Dendritic cell treated with granulocyte-macrophage colony-stimulating factor and Interleukin-4, amounts not matched to agents 40 ng/mL and 50 ng/mL, for 4 days (primary cell): ENCODE measurements around the gene HORMAD2.
"Not testable (repeated sequence)": the region's sequence is repeated elsewhere in the genome, so short reads cannot be mapped to it uniquely, and the experiment has no call there.

Experiments used
- H3K27ac Mint-ChIP-seq: one replicate; pipeline ENCODE4 v1.8.0; 2022; ENCODE audit warnings: mild to moderate bottlenecking, mixed read lengths
- H3K27me3 Mint-ChIP-seq: one replicate; pipeline ENCODE4 v1.8.0; 2022; ENCODE audit warnings: mild to moderate bottlenecking, mixed read lengths
- H3K36me3 Mint-ChIP-seq: one replicate; pipeline ENCODE4 v1.8.0; 2022; ENCODE audit warnings: low read depth, mixed read lengths
- H3K4me1 Mint-ChIP-seq: one replicate; pipeline ENCODE4 v1.8.0; 2022; ENCODE audit warnings: low read depth, mixed read lengths
- H3K4me3 Mint-ChIP-seq: one replicate; pipeline ENCODE4 v1.8.0; 2022; ENCODE audit warnings: mild to moderate bottlenecking, moderate library complexity, mixed read lengths
- H3K9me3 Mint-ChIP-seq: one replicate; pipeline ENCODE4 v1.8.0; 2022; ENCODE audit warnings: mixed read lengths
- intact Hi-C: fragments of 100-400 bp; cut with micrococcal nuclease; formaldehyde crosslinking; loops from one replicate; pipeline ENCODE4 v1.15.0; 2022

The HORMAD2 gene

GRCh38 chr22:30045494-30045887 is 34.8 kb upstream of the HORMAD2 start:
- Mint-ChIP-seq H3K4me1 (peaks cover 11% of the 10 kb centered on the region), H3K27ac (no peak overlapping the region), H3K27me3 (no peaks in the 10 kb centered on the region), H3K9me3 (no peaks in the 10 kb centered on the region), H3K36me3 (no peaks in the 10 kb centered on the region), H3K4me3 (no peak overlapping the region)
- intact Hi-C loops: no loop called here

- no peaks in the 10 kb centered on the region for H3K9me3 Mint-ChIP-seq
- intact Hi-C loops: no loop called here
- H3K27me3 Mint-ChIP-seq: no peaks in the 10 kb centered on the region
- H3K27ac Mint-ChIP-seq: no peak overlapping the region
- no peaks in the 10 kb centered on the region for H3K36me3 Mint-ChIP-seq
- peaks cover 5% of the 10 kb centered on the region for H3K4me1 Mint-ChIP-seq
- no peak overlapping the region for H3K4me3 Mint-ChIP-seq
These were observed 34.2 kb upstream of the HORMAD2 start for GRCh38 chr22:30045901-30046715.

- no peaks in the 10 kb centered on the region for H3K36me3 Mint-ChIP-seq
- H3K9me3 Mint-ChIP-seq: no peaks in the 10 kb centered on the region
- H3K4me1 Mint-ChIP-seq: peaks cover 5% of the 10 kb centered on the region
- no peak overlapping the region for H3K27ac Mint-ChIP-seq
- intact Hi-C loops: no loop called here
- no peaks in the 10 kb centered on the region for H3K27me3 Mint-ChIP-seq
- no peak overlapping the region for H3K4me3 Mint-ChIP-seq
These were observed 33.4 kb upstream of the HORMAD2 start for GRCh38 chr22:30046716-30047363.

- no peak overlapping the region for H3K27ac Mint-ChIP-seq
- H3K4me1 Mint-ChIP-seq: peaks cover 5% of the 10 kb centered on the region
These were observed 32.9 kb upstream of the HORMAD2 start for GRCh38 chr22:30047364-30047738.

GRCh38 chr22:30048681-30049080 is 31.6 kb upstream of the HORMAD2 start:
- H3K27me3 Mint-ChIP-seq: no peaks in the 10 kb centered on the region
- H3K27ac Mint-ChIP-seq: no peak overlapping the region
- H3K4me1 Mint-ChIP-seq: peaks cover 5% of the 10 kb centered on the region
- no peak overlapping the region for H3K4me3 Mint-ChIP-seq
- H3K9me3 Mint-ChIP-seq: no peaks in the 10 kb centered on the region
- no peaks in the 10 kb centered on the region for H3K36me3 Mint-ChIP-seq
- intact Hi-C loops: no loop called here

More at GRCh38 chr22:30047364-30047738, 32.9 kb upstream of the HORMAD2 start:
- Mint-ChIP-seq H3K36me3 (no peaks in the 10 kb centered on the region), H3K4me3 (no peak overlapping the region), H3K27me3 (no peaks in the 10 kb centered on the region), H3K9me3 (no peaks in the 10 kb centered on the region)
- intact Hi-C loops: no loop called here

GRCh38 chr22:30054067-30054763 is 26.0 kb upstream of the HORMAD2 start:
- H3K4me1 Mint-ChIP-seq: no peaks in the 10 kb centered on the region
- H3K36me3 Mint-ChIP-seq: no peaks in the 10 kb centered on the region
- H3K27me3 Mint-ChIP-seq: peaks cover 1% of the 10 kb centered on the region
- no peak overlapping the region for H3K27ac Mint-ChIP-seq
- H3K9me3 Mint-ChIP-seq: peaks cover 8% of the 10 kb centered on the region
- intact Hi-C loops: no loop called here
- H3K4me3 Mint-ChIP-seq: no peak overlapping the region

- no peaks in the 10 kb centered on the region for H3K4me1 Mint-ChIP-seq
- H3K9me3 Mint-ChIP-seq: peaks cover 8% of the 10 kb centered on the region
- no peak overlapping the region for H3K4me3 Mint-ChIP-seq
- H3K36me3 Mint-ChIP-seq: no peaks in the 10 kb centered on the region
- no peak overlapping the region for H3K27ac Mint-ChIP-seq
- intact Hi-C loops: no loop called here
- H3K27me3 Mint-ChIP-seq: peaks cover 1% of the 10 kb centered on the region
These were observed 25.5 kb upstream of the HORMAD2 start for GRCh38 chr22:30054764-30055069.

GRCh38 chr22:30056015-30056414 is 24.2 kb upstream of the HORMAD2 start:
- Mint-ChIP-seq H3K4me1 (no peaks in the 10 kb centered on the region), H3K9me3 (peaks cover 8% of the 10 kb centered on the region), H3K27me3 (peaks cover 1% of the 10 kb centered on the region), H3K4me3 (no peak overlapping the region), H3K27ac (no peak overlapping the region), H3K36me3 (no peaks in the 10 kb centered on the region)
- intact Hi-C loops: no loop called here

- peaks cover 1% of the 10 kb centered on the region for H3K27me3 Mint-ChIP-seq
- no peak overlapping the region for H3K4me3 Mint-ChIP-seq
These were observed 22.9 kb upstream of the HORMAD2 start for GRCh38 chr22:30057375-30057774.

GRCh38 chr22:30059346-30060020 is 20.8 kb upstream of the HORMAD2 start:
- H3K36me3 Mint-ChIP-seq, H3K27me3 Mint-ChIP-seq, H3K4me1 Mint-ChIP-seq, H3K4me3 Mint-ChIP-seq, H3K27ac Mint-ChIP-seq, intact Hi-C loops: not testable (repeated sequence)
- H3K9me3 Mint-ChIP-seq: peaks cover 22% of the 10 kb centered on the region

More at GRCh38 chr22:30057375-30057774, 22.9 kb upstream of the HORMAD2 start:
- intact Hi-C loops: no loop called here
- Mint-ChIP-seq H3K27ac (no peak overlapping the region), H3K4me1 (no peaks in the 10 kb centered on the region), H3K36me3 (no peaks in the 10 kb centered on the region), H3K9me3 (peaks cover 8% of the 10 kb centered on the region)

GRCh38 chr22:30061094-30061493 is 19.2 kb upstream of the HORMAD2 start:
- H3K27me3 Mint-ChIP-seq, H3K27ac Mint-ChIP-seq, intact Hi-C loops, H3K4me3 Mint-ChIP-seq, H3K4me1 Mint-ChIP-seq, H3K36me3 Mint-ChIP-seq: not testable (repeated sequence)
- H3K9me3 Mint-ChIP-seq: peaks cover 29% of the 10 kb centered on the region

- no peaks in the 10 kb centered on the region for H3K36me3 Mint-ChIP-seq
- H3K9me3 Mint-ChIP-seq: peaks cover 24% of the 10 kb centered on the region
- intact Hi-C loops: no loop called here
- peaks cover 3% of the 10 kb centered on the region for H3K27me3 Mint-ChIP-seq
- no peak overlapping the region for H3K4me3 Mint-ChIP-seq
- no peaks in the 10 kb centered on the region for H3K4me1 Mint-ChIP-seq
- H3K27ac Mint-ChIP-seq: no peak overlapping the region
These were observed 18.0 kb upstream of the HORMAD2 start for GRCh38 chr22:30062259-30062658.

GRCh38 chr22:30062950-30063349 is 17.3 kb upstream of the HORMAD2 start:
- H3K4me3 Mint-ChIP-seq: no peak overlapping the region
- H3K9me3 Mint-ChIP-seq: peaks cover 24% of the 10 kb centered on the region
- peaks cover 3% of the 10 kb centered on the region for H3K27me3 Mint-ChIP-seq
- H3K27ac Mint-ChIP-seq: no peak overlapping the region
- no peaks in the 10 kb centered on the region for H3K36me3 Mint-ChIP-seq
- intact Hi-C loops: no loop called here
- H3K4me1 Mint-ChIP-seq: no peaks in the 10 kb centered on the region

- no peak overlapping the region for H3K27ac Mint-ChIP-seq
- H3K4me1 Mint-ChIP-seq: no peaks in the 10 kb centered on the region
- H3K9me3 Mint-ChIP-seq: peaks cover 24% of the 10 kb centered on the region
- H3K36me3 Mint-ChIP-seq: no peaks in the 10 kb centered on the region
- no peak overlapping the region for H3K4me3 Mint-ChIP-seq
- intact Hi-C loops: no loop called here
- peaks cover 3% of the 10 kb centered on the region for H3K27me3 Mint-ChIP-seq
These were observed 16.1 kb upstream of the HORMAD2 start for GRCh38 chr22:30064172-30064571.
